Fibroblast of pulmonary artery (primary cell): ENCODE results near the gene ANGPTL4.

ENCODE experiments used
- DNase-seq: peaks from one replicate; pipeline ENCODE4 v3.0.0-alpha.2; 2010; ENCODE audit warnings: low read depth
- H3K4me3 ChIP-seq: replicated peaks from 2 replicates; pipeline ENCODE4 v1.5.1; 2011; ENCODE audit warnings: low read depth, mild to moderate bottlenecking, control low read depth, low read length, moderate library complexity
- TF ChIP-seq, protein P1 (sequence below): IDR thresholded peaks from 2 replicates; pipeline ENCODE4 v1.5.1; 2011; ENCODE audit warnings: mild to moderate bottlenecking, control low read depth, low read length, inconsistent platforms; ENCODE audit errors: missing control alignments

ANGPTL4 gene

DNA sequence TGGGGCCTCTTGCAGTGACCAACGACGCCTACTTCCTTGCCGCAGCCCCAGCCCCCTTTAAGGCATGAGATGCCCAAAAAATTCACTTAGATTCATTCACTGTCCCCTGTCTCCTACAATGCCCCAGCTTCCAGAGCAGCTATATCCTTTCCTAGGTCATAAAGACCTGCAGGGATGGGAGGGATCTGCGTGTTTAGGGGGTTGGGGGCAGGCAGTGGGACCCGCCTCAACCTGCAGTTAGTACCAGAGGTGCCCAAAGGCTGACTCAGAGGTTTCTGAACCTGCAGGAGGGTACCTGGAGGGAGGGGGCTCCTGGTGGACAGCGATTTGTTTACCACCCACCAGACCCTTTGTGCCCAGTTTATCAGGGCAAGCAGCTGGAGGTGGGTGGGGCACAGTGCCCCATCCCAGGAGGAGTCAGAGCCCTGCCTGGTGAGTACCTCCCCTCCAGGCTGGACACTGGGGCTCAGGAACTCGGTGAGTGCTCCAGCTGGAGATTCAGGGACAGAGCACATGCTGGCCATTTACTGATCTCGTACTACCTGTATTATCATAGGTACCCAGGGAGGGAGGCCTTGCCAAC is 32.6 kb upstream of the ANGPTL4 start:
- H3K4me3 ChIP-seq: no peak overlapping the region
- DNase-seq: no peak
- TF ChIP-seq, protein P1, sequence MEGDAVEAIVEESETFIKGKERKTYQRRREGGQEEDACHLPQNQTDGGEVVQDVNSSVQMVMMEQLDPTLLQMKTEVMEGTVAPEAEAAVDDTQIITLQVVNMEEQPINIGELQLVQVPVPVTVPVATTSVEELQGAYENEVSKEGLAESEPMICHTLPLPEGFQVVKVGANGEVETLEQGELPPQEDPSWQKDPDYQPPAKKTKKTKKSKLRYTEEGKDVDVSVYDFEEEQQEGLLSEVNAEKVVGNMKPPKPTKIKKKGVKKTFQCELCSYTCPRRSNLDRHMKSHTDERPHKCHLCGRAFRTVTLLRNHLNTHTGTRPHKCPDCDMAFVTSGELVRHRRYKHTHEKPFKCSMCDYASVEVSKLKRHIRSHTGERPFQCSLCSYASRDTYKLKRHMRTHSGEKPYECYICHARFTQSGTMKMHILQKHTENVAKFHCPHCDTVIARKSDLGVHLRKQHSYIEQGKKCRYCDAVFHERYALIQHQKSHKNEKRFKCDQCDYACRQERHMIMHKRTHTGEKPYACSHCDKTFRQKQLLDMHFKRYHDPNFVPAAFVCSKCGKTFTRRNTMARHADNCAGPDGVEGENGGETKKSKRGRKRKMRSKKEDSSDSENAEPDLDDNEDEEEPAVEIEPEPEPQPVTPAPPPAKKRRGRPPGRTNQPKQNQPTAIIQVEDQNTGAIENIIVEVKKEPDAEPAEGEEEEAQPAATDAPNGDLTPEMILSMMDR: no peak

DNA sequence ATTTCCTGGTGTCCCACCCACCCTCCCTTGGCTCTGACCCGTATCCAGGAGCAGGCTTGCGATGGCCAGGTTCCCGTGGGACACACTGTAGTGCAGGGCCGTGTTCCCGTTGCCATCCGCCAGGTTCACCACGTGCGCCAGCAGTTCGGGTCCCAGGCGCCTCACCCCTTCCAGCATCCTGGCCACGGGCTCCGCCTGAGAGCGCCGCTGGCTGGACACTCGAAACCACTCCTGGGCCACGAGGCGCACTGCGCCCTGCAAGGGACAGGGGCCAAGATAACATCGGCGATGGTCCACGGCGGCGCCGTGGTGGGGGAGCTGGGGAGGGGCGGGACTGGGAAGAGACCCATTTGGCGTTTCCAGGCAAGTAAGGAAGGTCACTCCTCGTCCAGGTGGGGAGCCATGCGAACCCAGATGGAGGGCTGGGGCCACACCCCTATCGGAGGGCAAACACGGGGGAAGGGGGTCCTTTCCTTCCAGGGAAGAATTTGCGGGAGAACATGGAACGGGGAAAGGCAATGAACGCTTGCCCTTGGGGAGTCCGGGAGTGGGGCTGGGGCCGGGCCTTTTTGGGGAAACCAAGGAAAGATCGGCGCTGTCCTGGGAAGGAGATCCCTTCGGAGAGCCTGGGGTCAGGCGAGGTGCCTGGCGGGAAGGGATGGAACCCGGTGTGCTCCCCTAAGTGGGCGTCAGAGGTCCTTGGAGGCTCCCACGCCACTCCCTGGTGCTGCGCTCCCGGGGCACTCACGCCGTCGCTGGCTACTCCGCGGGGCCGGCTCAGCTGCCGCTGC is 30.8 kb upstream of the ANGPTL4 start:
- H3K4me3 ChIP-seq: no peak overlapping the region
- TF ChIP-seq, protein P1: no peak
- DNase-seq: no peak

DNA sequence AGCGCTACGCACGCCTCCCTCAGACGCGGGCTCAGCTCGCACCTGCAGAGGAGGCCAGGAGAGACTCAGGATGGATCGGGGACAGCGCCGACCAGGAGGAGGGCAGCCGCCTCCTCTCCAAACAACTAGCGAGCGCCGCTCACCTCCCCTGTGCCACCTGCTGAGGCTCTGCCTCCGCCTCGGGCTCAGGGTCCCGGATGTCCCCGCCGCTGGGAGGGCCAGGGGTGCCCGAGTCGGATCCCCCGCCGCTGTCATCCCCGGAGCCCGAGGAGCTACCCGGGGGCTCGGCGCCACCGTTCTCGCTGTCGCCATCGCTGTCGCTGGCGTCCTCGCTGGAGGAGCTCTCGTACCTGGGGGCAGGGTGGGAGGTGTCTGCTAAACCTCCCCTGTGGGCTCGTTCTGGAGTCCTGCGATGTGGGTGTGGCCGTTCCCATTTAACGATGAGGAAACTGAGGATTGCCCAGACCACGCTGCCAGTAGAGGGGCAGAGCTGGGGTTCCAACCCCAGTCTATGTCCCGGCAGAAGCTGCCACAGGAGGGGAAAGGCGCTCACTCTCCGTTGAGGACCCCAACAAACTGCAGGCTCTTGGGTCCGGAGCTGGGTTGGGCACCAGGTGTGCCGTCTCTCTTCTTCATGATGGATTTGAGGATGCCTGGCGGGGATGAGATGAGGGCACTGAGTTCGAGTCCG is 30.0 kb upstream of the ANGPTL4 start:
- TF ChIP-seq, protein P1: no peak
- no peak for DNase-seq
- H3K4me3 ChIP-seq: no peak overlapping the region

DNA sequence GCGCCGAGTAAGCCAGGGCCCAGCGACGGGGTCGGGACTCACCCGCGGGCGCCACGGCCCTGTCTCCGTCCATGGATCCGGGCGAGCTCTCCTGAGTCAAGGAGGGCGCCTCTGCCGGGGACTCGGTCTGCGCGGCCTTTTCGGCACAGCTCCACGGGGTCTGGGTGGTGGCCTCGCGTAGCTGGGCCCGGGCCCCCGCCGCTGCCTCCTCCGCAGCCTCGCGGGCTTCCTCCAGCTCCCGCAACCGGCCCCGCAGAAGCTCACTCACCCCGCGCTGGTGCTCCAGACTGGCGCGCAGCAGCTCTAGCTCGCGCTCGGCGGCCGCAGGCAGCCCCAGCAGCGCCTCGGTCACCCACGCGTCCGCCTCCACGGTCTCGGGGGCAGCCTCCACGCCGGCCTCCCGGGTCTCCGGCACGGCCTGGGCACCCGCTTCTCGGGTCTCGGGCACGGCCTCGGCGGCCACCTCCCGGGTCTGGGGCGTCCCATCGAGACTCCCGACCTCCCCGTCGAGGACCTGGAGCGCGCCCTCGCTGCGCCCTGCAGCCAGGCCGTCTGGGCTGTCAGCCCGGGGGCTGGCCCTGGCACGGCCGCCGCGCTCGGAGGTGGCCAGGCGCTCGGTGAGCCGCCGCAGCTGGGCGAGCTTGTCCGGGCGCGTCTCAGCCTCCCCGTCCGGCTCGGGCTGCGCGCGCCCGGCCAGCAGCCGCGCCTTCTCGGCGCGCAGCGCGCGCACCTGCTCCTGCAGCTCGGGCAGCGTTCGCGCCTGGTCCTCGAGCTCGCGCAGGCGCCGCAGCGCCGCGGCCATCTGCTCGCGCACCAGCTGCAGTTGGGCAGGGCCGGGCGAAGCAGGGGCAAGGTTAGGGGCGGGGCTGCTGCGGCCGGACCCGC is 29.3 kb upstream of the ANGPTL4 start:
- peak; percentile 72 for DNase-seq
- TF ChIP-seq, protein P1: no peak
- H3K4me3 ChIP-seq: no peak overlapping the region

DNA sequence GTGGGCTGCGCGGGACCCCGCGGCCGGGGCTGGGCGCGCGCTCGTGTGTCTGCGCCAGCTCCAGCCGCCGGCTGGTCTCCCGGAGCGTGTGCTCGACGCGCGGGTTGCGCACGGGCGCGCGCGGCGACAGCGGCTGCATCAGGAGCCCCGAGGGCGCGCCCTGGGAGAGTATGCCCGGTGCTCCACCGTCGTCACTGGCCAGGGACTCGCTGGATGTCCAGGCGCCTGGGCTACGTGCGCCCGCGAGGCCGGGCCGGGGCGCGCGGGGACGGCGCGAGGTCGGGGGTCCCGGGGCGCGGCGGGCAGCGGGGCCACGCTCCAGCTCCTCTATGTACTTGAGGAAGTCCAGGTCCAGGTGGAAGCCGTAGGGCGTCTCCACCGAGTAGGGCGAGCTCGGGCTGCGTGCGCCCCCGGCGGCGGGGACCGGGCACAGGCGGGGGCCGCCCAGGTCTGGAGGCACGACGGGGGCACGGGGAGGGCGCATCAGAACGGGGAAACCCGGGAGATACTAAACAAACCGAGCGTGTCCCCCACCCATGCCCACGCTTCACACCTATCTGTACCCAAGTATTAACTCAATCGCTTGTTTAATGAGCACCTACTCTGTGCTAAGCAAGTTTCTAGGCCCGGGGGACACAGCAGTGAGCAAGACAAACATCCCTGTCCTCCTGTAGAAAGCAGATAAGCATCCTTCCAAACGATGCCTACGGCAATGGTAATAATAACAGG is 28.4 kb upstream of the ANGPTL4 start:
- no peak for DNase-seq
- no peak overlapping the region for H3K4me3 ChIP-seq
- TF ChIP-seq, protein P1: no peak

DNA sequence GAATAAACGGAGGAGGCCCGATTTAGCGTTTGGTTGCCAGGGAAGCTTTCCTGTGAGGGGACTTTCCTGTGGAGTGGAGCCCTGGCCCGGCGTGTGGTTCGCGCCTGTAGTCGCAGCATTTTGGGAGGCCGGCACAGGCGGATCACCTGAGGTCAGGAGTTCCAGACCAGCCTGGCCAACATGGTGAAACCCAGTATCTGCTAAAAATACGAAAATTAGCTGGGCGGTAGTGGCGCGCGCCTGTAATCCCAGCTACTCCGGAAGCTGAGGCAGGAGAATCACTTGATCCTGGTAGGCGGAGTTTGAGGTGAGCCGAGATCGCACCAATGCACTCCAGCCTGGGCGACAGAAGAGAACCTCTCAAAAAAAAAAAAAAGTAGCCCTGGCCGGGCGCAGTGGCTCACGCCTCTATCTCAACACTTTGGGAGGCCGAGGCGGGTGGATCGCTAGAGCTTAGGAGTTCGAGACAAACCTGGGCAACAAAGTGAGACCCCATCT is 27.8 kb upstream of the ANGPTL4 start:
- no peak overlapping the region for H3K4me3 ChIP-seq
- no peak for DNase-seq
- TF ChIP-seq, protein P1: no peak
